H1 (cell line): ENCODE results near the gene BFSP2. TPM values are rescaled to one million over a fixed set of nuclear protein-coding genes. Genes with fewer than 3 reads are reported as not detected.

Source experiments
- CBX8 ChIP-seq: fragments of 300-800, 300-1000 bp; sonication (generic); IDR thresholded peaks from 2 replicates; pipeline ENCODE4 v1.7.1; 2016; ENCODE audit warnings: low read depth, low read length, borderline replicate concordance
- polyA plus RNA-seq, 7 experiments: library from polyadenylated mRNA; depleted of rRNA in 3 of 7; stranded (reverse) in 5 of 7; unstranded in 2 of 7; fragments of >200 nt in 5 of 7; fragments of 200-250 nt in 2 of 7; gene quantifications; 1 replicate in 5 of 7; 2 replicates in 1 of 7; 4 replicates in 1 of 7; pipeline versions ENCODE4 v1.2.1 to v1.2.3, GENCODE V29; 2011 to 2013; ENCODE audit warnings: missing spikeins in 2 of 7, mixed read lengths in 2 of 7
- total RNA-seq: library from RNA; stranded (reverse); fragmentation: NEBNext Ultra II Directional; extraction: Animal tissue kit (Norgen Biotek cat#: 25700); gene quantifications from 2 replicates; pipeline ENCODE4 v1.2.1, GENCODE V29; 2021

The BFSP2 gene
- total and polyA plus RNA-seq, 2 of the 8 experiments (the other 6 are each of a cell fraction or from before 2014, with no cell fraction given) = not detected

- no peak for TF ChIP-seq CBX8
Measured at GRCh38 chr3:133386876-133387275, 13.0 kb upstream of the BFSP2 start (continued).
